ENCODE data around the gene KLHL7.

DNA sequence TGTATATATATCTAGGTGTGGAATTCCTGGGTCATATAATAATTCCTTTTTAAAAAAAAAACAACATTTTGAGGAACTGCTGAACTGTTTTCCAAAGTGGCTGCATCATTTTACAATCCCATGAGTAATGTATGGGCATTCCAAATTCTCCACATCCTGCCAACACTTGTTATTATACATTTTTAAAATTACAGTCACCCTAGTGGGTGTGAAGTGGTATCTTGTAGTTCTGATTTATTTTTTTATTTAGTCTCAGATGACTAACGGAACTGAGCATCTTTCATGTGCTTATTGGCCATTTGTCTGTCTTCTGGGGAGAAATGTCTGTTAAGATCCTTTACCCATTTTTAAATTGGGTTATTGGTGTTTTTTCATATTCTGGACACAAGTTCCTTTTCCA, 12.0 kb upstream of the KLHL7 start:
- TF ChIP-seq, protein P1, sequence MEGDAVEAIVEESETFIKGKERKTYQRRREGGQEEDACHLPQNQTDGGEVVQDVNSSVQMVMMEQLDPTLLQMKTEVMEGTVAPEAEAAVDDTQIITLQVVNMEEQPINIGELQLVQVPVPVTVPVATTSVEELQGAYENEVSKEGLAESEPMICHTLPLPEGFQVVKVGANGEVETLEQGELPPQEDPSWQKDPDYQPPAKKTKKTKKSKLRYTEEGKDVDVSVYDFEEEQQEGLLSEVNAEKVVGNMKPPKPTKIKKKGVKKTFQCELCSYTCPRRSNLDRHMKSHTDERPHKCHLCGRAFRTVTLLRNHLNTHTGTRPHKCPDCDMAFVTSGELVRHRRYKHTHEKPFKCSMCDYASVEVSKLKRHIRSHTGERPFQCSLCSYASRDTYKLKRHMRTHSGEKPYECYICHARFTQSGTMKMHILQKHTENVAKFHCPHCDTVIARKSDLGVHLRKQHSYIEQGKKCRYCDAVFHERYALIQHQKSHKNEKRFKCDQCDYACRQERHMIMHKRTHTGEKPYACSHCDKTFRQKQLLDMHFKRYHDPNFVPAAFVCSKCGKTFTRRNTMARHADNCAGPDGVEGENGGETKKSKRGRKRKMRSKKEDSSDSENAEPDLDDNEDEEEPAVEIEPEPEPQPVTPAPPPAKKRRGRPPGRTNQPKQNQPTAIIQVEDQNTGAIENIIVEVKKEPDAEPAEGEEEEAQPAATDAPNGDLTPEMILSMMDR (IDR thresholded peaks at IDR 0.05 in 8 of 11, conservative IDR thresholded peaks at IDR 0.05 in 3 of 11): no peak
- TF ChIP-seq POLR2A (IDR thresholded peaks at IDR 0.05) (no peak), POLR2AphosphoS5 (IDR thresholded peaks at IDR 0.05) (no peak)
